ENCODE data around the gene TPM1.

Gene TPM1

DNA sequence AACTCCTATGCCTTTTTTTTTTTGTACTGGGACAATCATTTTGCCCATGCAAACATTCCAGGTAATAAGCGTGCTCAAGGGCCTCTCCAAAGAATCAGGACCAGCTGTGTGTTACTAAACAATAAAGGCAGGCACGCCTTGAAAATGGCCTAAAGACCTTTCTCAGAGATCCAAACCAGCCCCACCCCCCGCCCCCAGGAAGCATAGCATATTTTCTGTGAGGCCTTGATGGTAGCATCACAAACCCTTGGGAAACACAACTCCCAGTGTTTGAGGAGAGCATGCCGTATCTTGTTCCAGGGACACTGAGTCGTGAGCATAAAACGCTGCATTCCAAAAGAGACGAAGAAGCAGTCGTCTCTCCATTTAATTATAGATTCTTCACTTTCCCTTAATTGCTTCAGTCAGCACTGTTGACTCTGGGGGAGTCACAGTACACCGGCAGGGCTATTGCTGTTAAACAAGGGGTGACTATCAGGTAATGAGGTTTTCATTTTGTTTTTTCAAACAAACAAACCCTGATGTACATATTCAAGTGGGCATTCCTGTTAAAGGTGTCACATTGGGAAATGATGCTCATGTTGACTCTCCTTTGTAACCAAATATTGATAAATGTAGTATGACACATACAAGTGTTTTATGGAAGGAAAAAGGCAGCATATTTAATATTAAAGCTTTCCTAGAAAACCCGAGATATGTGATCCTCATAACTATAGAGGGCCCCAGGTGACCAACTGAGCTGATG is 4.4 kb upstream of the TPM1 start:
- TF ChIP-seq ZFX (IDR thresholded peaks at IDR 0.05; ENCODE audit: borderline replicate concordance) = no peak
- TF ChIP-seq, protein P1, sequence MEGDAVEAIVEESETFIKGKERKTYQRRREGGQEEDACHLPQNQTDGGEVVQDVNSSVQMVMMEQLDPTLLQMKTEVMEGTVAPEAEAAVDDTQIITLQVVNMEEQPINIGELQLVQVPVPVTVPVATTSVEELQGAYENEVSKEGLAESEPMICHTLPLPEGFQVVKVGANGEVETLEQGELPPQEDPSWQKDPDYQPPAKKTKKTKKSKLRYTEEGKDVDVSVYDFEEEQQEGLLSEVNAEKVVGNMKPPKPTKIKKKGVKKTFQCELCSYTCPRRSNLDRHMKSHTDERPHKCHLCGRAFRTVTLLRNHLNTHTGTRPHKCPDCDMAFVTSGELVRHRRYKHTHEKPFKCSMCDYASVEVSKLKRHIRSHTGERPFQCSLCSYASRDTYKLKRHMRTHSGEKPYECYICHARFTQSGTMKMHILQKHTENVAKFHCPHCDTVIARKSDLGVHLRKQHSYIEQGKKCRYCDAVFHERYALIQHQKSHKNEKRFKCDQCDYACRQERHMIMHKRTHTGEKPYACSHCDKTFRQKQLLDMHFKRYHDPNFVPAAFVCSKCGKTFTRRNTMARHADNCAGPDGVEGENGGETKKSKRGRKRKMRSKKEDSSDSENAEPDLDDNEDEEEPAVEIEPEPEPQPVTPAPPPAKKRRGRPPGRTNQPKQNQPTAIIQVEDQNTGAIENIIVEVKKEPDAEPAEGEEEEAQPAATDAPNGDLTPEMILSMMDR (IDR thresholded peaks at IDR 0.05) = no peak
- H3K27ac ChIP-seq = no peak overlapping the region

DNA sequence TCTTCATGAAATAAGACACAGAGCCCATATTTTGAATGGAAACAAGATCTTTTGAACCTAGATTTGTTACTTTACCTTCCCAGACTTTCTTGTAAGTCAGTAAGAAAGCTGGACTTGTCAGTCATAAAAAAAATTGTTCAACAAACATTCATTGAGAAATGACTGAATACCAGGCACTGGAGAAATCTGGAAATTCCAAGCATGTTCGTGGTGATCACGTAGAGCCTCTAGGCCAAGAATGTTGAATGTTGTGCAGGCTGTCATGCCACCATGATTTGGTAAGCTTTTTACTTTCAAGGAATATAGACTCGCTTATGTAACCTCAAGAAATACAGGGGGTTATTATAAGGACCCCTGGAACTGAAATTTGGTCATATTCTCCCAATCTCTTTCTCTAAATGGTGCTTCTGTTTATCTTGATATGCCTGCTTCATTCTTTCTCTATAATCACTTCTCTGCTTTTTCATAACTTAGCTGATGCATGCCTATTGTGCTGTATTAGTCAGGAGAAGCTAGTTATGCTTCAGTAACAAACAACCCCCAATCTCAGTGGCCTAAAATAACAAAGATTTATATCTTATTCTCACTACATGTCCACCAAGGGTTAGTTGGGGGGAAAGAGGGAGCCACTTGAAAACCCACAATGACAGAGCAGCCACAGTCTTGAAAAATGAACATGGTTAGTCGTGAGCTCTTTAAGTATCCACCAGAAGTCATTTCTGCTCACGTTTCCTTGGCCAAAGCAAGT is 3.4 kb upstream of the TPM1 start:
- H3K27ac ChIP-seq = no peak overlapping the region
- TF ChIP-seq, protein P1 (IDR thresholded peaks at IDR 0.05) = no peak
- no peak for TF ChIP-seq ZFX (IDR thresholded peaks at IDR 0.05; ENCODE audit: borderline replicate concordance)

GRCh38 chr15:63039811-63040210 is 2.7 kb upstream of the TPM1 start:
- TF ChIP-seq, protein P1 (IDR thresholded peaks at IDR 0.05) = no peak
- no peak for TF ChIP-seq ZFX (IDR thresholded peaks at IDR 0.05; ENCODE audit: borderline replicate concordance)
- H3K27ac ChIP-seq = no peak overlapping the region

- H3K27ac ChIP-seq = no peak overlapping the region
- TF ChIP-seq, protein P1 (IDR thresholded peaks at IDR 0.05) = no peak
- no peak for TF ChIP-seq ZFX (IDR thresholded peaks at IDR 0.05; ENCODE audit: borderline replicate concordance)
Observed at GRCh38 chr15:63040509-63040908, 2.0 kb upstream of the TPM1 start.

DNA sequence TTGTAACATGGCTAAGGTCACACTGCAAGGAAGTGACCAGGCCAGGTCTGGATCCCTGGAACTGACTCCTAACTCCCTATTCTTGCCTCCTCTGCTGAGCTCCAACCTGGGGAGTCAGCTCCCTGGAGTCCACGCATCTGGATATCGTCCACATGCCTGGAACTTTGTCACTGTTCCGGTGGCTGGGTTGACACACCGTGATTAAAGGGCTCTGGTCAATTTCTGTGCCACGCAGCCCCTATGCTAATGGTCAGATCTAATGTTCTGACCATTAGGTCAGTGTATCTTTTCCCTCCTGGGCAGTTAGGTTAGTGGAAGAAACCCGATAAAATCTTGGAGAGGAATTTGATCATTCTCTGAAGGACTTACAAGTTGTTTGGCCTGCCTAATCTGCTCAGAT is 1.6 kb upstream of the TPM1 start:
- H3K27ac ChIP-seq = no peak overlapping the region
- TF ChIP-seq ZFX (IDR thresholded peaks at IDR 0.05; ENCODE audit: borderline replicate concordance) = no peak
- TF ChIP-seq, protein P1 (IDR thresholded peaks at IDR 0.05) = no peak

DNA sequence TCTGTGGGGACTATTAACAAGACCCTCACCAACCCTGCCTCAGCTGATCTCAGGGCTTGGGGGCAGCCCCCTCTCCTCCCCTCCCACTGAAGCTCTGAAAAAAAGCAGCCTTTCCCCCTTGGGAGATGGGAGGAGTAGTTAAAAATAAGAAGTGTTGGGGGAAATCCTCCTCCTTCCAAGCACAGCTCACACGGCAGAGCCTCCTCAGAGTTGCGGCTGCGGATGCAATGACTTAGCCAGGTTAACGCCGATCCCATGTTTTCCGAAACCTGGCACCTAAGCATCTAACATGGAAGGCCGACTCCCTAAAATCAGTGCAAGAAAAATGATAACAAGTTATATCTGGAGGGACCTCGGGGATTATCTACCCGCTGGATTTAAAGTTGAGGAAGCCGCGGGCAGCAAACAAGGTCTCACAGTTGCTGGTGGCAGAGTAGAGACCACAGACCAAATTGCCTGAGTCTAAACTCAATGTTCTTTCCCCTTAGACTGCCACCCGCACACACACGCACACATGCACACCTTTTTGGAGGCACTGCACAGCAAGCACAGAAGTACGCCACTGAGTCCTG is 1.1 kb upstream of the TPM1 start:
- TF ChIP-seq, protein P1 (IDR thresholded peaks at IDR 0.05) = no peak
- no peak for TF ChIP-seq ZFX (IDR thresholded peaks at IDR 0.05; ENCODE audit: borderline replicate concordance)
- H3K27ac ChIP-seq = no peak overlapping the region
